Measurements from ENCODE around the gene LAMA5. TPM values are rescaled to one million over a fixed set of nuclear protein-coding genes. Genes with fewer than 3 reads are reported as not detected.

LAMA5 gene
- total RNA-seq, 2 experiments from 2014 or later, result 0.30 to 1.0 TPM

DNA sequence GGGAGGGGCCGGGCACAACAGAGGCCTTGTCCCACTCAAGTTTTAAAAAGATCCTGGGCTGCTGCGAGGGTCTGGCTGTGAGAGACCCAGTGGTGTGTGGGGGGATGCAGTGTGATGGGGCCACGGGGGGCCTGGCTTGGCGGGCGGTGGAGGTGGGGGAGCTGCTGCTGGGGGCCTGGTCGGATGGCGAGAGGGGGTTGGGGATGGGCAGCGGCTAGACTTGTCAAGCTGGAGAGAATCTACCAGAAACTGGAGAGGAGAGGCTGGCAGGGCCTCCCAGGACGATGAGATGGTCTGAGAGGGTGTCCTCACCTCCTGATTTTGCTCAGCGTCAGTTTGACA lies 24.9 kb upstream of the LAMA5 start:
- CTCF ChIA-PET, result no interaction called here
- POLR2A ChIA-PET, result no interaction called here

DNA sequence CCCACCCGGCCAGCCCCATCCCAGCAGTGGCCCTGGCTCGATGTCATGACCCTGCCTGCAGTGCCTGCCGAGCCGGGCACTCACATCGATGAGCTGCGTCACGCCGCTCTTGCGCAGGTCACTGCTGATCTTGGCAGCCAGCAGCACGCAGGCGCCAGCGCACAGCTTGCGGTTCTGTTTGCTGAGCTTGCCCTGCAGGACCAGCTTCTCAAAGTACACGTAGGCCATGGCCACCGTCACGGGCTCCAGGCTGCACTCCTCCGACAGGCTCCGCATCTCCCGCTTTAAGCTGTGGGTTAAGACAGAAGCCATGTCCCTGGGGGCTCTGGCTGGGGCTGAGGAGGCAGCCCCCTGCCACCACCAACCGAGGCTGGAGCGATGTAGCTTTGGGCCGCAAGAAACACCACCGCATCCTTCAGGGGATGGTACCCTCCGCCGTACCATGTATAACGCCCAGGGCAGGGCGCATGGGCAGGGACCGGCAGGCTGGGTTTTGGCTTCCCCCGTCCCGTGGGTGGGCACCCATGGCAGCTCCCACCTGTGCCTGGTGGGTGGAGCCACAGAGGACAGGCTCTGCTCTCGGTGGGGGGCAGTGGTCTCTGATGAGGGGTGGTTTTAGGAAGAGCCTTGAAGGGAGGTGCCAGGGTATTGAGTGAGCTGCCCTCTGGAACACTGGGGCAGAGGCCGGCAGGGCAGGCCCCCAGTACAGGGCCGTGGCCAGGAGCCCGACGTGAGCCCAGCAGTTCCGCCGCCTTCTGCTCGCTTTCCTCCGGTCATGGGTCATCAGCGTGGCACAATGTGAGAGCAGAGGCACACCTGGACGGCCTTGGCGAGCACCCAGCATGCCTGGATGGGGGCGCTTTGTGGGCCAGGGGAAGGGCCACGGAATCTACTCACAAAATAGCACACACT lies 24.3 kb upstream of the LAMA5 start:
- CTCF ChIA-PET, result no interaction called here

DNA sequence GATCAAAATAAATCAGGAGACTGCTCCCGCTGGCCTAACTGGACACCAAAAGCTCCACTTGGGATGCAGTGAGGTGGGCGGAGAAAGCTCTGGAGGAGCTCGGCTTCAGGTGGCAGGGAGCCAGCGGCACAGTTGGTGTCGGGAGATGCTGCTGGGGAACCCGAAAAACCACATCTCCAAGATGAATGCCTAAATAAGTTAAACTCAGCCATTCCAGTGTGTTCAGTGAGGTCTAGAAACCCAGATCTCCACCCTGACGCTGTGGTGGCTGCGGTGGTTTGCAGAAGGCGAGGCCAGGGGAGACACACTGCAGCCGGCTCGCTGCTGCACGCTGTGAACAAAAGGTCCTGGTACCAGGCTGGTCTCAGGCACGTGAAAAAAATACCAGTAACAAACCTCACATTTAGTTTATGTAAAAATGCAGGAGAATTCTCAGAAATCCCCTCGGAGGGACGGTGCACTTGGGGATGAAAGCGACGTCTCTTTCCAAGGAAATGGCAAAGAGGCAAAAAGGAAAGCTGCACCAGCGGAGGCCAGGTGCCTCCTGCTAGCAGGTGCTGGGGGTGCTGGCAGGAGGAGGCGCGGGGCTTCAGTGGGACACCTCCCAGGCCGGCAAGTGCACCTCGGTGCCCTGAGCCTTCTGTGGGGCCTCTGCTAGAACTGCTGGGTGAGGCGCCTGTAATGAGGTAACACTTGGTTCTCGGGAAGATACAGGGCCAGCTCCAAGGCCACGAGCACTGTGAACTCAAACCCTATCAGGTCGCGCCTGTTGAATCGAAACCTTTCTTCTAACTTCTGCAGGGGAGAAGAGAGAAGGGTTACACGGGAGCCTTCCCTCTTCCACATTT lies 23.4 kb upstream of the LAMA5 start:
- CTCF ChIA-PET, result interaction anchor here (1.4 kb wide), 1 partner anchor 19 kb away, joined by 3 read pairs; no protein-coding TSS in a partner anchor
- POLR2A ChIA-PET, result no interaction called here

More for the DNA sequence above, 24.3 kb upstream of the LAMA5 start:
- POLR2A ChIA-PET, result no interaction called here

DNA sequence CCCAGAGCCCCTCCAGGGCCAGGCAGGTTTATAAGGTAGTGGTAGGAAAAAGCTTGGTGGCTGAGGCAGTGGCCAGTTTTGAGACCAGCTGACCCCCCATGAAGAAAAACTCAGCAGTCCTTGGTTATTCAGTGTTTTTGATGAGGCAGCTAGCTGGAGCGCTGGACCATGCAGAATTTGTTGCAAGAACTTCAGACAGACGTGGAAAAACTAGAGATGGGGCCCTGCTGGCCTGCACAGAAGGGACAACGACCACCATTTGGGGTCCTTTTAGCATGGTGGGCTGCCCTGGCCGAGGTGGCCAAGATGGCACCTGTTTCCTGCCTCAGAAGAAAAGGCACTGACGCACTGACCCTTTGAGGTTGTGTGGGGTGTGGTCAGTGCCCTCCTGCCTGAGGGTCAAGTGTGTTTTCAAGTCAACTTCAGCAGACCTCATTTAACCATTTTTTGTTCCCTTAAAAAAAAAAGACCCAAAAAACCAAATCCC lies 22.5 kb upstream of the LAMA5 start:
- ChIA-PET CTCF (interaction anchor here (1.4 kb wide), 1 partner anchor 20 kb away, joined by 3 read pairs; no protein-coding TSS in a partner anchor), POLR2A (no interaction called here)

DNA sequence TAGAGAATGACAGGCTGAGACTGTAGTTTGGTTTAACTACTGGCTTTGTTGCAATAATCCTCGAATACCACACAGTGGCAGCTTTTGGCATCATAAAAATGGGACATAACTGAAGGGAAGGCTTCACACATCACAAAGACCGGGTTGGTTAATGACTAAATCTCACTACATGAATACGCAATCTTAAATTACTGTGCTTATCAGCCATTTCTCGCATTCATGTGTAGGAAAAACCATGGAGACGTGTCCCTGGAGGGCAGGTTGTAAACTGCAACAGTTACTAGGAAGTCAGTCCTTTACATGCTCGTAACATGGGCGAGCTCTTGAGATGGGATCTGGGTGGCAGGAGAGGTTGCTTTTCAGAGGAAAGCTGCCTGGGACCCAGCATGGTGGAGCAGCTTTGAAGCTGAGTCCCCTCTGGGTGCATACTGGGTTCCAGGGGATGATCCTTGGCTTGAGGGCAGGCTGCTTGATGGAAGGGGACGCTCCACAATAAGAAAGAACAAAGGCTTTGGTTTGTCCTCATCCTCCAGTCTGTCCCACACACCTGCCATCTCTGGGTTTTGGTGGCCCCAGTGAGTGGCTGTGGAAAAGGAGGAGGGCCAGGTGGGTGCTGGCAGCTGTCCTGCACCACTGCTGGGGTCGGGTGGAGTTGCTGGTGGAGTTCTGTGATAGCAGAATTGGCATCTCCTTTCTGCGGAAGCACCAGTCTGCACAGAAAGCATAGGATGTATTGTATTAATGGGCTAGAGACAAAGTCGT lies 21.9 kb upstream of the LAMA5 start:
- ChIA-PET POLR2A (no interaction called here), CTCF (interaction anchor here (0.9 to 1.4 kb wide), 2 partner anchors 21 to 82 kb away, joined by 3 read pairs; no protein-coding TSS in a partner anchor)

DNA sequence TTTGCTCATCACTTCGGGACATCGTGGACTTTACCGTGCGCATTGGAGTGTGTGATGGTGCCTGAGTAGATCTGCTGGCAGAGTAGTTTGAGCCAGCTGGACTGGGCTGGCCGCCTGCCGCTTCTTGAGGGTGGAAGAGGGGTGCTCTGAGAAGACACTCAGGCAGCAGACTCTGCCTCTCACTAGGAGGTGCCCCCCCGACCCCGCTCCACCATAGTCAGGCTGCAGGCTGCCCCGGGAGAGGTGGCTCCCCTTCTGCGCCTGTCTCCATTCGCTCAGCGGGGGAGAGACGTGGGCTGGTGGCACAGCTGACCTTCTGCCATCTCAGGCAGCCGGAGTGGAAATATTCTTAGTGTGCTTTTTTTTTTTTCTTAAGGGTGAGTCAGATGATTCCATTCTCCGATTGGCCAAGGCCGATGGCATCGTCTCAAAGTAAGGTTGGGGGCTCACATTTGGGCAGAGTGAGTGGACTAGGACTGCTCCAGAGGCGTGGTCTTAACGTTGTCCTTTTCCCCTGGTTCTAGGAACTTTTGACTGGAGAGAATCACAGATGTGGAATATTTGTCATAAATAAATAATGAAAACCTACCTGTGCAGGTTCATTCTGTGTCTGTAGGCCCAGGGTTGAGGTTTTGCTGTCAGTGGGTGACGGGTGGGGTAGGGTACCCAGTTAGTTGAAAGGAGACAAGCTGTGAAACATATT lies 21.0 kb upstream of the LAMA5 start:
- POLR2A ChIA-PET, result interaction anchor here (0.7 to 1.5 kb wide), 3 partner anchors 114 to 255 kb away, joined by 3 to 7 read pairs (median 5); no protein-coding TSS in a partner anchor
- CTCF ChIA-PET, result no interaction called here

DNA sequence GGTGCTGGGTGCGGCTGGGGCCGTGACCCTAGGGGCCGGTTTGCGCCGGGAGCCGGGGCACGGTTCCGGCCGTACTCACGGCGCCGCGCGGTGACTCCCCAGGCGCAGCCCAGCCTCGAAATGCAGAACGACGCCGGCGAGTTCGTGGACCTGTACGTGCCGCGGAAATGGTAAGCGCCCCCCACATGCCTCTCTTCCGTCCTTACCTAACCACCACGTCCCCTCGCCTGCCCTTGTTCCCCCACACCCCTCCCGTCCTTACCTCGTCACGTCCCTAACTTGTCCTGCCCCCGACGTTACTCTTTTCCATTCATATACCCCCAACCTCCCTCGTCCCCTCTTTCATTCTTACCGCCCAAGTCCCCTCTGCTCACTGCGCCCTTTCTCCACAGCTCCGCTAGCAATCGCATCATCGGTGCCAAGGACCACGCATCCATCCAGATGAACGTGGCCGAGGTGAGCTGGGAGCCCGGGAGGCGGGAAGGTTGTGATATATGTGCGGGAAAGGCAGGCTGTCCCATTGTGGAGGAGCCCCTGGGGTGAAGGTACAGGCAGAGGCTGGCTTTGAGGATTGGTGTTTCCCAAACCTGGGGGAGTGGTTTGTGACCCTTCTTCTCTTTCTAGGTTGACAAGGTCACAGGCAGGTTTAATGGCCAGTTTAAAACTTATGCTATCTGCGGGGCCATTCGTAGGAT lies 20.3 kb upstream of the LAMA5 start:
- ChIA-PET POLR2A (interaction anchor here (0.7 to 1.5 kb wide), 6 partner anchors 9 to 256 kb away, joined by 3 to 8 read pairs (median 4); partner anchors contain the start of gene ADRM1), CTCF (interaction anchor here (1.0 kb wide), 1 partner anchor 23 kb away, joined by 4 read pairs; no protein-coding TSS in a partner anchor)

DNA sequence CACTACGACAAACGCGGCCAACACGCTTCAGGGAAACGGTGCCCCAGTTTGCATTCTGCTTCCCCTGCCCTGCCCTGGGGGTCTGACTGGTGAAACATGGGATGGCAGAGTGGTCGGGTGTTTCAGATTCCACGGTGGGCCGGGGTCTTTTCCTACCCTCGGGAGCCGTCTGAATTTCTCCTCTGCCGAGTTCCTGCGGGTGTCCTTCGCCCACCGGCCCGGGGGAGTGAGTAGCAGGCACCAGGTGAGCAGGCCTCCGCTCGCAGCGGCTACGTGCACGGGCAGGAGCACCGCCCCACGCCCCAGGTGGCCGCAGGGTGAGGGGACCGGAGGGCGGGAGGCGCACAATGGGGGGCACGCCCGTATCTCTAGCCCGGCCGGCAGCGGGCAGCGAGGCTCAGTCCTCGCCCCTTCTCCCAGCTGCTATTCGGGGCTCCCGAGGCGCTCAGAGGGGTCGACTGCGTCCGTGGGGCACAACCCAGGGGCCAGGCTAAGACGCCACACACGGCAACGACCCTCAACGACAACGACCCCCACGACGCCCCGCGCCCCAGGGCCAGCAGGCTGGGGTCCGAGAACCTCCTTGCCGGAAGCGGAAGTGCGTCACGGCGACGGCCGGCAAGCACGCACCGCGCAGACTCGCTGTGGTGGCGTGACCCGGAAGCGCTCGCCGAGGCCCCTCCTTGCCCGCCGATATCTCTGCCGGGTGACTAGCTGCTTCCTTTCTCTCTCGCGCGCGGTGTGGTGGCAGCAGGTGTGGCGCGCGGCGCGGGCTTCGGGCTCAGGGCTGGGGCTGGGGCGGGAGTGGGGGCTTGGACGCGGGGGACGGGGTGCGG lies 19.5 kb upstream of the LAMA5 start, which contains the start of gene RPS21:
Gene RPS21 (plus strand): TSS at position 721 of the 836 bp plus-strand sequence. CDS start 236 bp downstream, outside the sequence.
- ChIA-PET CTCF (interaction anchor here (1.0 to 1.8 kb wide), 3 partner anchors 17 to 84 kb away, joined by 4 to 5 read pairs (median 5); no protein-coding TSS in a partner anchor), POLR2A (interaction anchor here (1.0 to 1.5 kb wide), 4 partner anchors 10 to 115 kb away, joined by 3 to 8 read pairs (median 4); partner anchors contain the start of gene ADRM1)

DNA sequence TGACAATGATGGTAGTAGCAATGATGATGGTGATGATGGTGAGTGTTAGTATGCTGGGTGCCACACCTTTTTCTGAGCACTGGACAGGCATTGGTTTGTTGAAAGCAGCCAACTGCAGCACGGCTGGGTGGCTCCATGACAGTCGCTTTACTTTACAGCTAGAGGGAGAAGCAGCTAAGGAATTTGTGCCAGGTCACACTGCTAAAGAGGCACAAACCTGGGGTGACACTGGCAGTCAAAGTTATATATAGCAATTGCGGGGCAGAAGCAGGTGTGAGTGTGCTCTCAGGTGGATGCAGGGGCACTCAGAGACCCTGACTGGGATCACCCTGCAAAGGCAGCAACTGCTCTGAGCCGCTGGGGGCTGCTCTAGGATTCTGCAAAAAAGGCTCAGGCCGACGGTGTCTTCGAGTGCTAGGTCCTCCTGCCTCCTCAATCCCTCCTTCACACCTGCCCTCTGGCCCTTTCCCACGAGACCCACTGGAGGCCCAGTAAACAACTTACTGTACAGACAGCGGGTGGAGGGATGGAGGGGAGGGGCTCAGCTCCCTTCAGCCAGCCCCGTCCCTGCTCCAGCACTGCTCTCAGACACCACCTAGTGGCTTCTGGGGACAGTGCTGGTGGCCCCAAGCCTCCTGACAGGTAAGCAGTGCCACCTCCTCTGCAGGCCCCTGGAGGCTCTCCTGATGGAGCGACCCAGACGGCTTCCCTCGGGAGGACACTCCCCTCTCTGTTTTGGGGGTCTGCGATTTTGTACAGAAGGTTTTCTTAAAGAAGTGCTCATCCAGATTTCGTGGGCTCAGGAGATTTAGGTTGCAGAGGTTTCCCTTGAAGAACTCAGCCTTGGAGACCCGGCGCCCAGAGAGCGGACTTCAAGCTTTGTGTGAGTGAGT lies 15.4 kb upstream of the LAMA5 start:
- CTCF ChIA-PET, result interaction anchor here (0.6 to 2.0 kb wide), 13 partner anchors 13 to 372 kb away, joined by 3 to 14 read pairs (median 4); partner anchors contain the start of gene ADRM1
- POLR2A ChIA-PET, result no interaction called here

DNA sequence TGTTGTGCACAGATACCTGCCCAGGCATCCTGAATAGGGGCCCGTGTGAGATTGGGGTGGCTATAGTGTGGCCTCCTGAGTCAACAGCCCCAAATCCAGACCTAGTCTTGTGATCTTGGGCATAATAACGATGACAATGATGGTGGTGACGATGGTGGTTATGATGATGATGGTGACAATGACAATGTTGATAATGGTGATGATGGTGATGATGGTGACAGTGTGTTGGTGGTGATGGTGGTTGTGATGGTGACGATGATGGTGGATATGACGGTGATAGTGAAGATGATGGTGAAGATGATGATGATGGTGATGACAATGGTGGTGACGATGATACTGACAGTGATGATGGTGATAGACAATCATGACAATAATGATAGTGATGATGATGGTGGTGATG lies 14.7 kb upstream of the LAMA5 start:
- ChIA-PET POLR2A (no interaction called here), CTCF (interaction anchor here (1.2 to 2.0 kb wide), 5 partner anchors 13 to 371 kb away, joined by 4 to 14 read pairs (median 5); partner anchors contain the start of gene ADRM1)

DNA sequence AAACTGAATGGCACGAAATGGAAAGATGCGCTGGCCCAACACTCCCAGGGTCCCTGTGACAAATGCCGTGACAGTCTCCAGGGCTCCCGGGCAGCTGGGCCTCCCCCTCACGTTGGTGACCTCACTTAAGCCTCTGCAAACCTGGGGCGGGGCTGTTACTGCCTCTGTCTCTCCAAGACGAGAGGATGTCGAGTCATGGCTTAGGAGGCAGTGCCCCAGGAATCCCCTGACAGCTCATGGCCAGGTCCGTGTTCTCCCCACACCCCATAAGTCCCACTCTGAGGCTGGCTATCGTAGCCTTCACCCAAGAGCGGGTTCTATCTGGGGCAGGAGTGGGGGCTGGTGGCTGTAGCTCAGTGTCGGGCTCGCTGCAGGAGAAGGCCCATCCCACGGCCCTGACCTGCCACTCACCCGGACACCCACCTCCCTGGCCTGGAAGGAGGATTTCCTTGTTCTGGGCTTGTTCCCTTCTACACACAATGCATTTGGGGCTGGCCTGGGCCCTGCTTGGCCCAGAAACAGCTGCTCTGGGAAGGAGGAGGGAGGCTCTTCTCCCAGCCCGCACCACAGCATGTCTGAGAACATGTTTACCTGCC lies 14.2 kb upstream of the LAMA5 start:
- ChIA-PET POLR2A (no interaction called here), CTCF (interaction anchor here (2.0 kb wide), 1 partner anchor 13 kb away, joined by 14 read pairs; no protein-coding TSS in a partner anchor)

DNA sequence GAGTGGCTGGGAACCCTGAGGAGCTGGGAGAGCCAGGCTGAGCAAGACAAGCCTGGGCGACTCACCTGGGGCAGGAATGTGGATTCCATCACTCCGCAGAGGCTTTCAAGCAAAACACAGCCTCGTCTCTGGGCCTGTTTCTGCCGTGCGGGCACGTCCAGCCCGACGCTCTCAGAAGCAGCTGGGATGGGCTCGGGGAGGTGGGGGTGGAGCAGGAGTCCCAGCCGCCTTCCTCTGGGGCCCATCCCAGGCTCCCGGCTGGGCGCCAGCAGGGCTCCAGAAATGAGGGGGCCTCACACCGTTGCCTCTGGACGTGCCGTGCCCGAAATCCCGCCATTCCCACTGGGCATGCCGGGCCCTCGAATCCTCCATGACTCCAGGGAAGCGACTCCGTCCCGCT lies 11.1 kb upstream of the LAMA5 start:
- POLR2A ChIA-PET, result no interaction called here
- CTCF ChIA-PET, result no interaction called here

DNA sequence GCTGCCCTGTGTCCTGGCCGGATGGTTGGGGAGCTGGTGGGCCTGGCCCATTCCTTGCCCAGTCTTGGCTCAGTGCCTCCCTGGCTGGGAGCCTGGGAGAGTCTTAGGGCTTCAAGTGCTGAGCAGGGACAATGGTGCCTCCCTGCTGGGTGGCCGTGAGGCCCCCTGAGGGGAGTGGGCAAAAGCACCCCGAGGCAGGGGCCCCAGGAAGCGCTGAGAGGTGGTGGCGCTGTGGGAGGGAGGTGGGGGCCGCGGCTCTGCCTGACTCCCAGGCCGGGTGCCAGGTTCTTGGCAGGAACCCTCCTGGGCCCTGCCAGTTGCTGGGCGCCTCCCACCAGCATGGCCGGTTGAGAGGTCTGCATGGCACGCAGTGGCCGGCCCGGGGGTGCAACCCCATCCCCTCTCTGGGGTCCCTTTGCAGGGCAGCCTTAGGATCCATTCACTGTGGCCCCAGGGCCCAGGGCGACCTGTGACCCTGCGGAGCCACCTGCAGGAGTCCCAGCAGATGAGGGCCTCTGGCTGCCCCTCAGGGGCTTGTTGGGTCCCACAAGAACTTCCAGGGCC lies 10.6 kb upstream of the LAMA5 start:
- ChIA-PET POLR2A (no interaction called here), CTCF (no interaction called here)

DNA sequence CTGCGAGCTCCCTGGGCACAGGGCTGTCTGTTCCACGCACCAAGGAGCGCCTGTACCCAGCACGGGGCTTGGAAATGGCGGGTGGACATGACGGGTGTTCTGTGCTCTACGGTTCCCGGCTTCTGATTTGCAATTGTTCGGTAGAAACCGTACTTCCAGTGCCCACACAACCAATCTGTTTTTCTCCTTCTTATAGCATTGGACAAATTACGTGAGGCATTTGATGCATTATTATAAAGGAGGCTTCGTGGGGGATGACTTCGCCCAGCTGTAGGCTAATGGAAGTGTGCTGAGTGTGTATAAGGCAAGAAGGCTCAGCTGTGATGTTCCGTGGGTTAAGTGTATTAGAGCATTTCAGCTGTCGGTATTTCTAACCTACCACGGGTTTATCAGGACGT lies 10.0 kb upstream of the LAMA5 start:
- POLR2A ChIA-PET, result no interaction called here

More for the DNA sequence above, 10.0 kb upstream of the LAMA5 start:
- CTCF ChIA-PET, result no interaction called here

Data from activated CD8-positive, alpha-beta memory T cell treated with anti-CD3 and anti-CD28 coated beads for 36 hours (primary cell).